Ovary (tissue), 9 donors: ENCODE measurements around the gene GPD2. TPM values are rescaled to one million over a fixed set of nuclear protein-coding genes. Genes with fewer than 3 reads are reported as not detected.
A peak's percentile ranks its signal among the peaks of the same experiment; 100 is the strongest.

Experiments used
- DNase-seq, 5 donors: peaks; one replicate each; pipeline ENCODE4 v3.0.0-alpha.2; 2019 to 2020
- H3K27ac ChIP-seq, 2 donors: fragments of 200-600 bp; one replicate each; pipeline versions ENCODE4 v1.5.1 to v1.8.0; 2019 to 2022
- H3K27me3 ChIP-seq: fragments of 200-600 bp; one replicate; pipeline ENCODE4 v1.8.0; 2022
- H3K36me3 ChIP-seq: fragments of 200-600 bp; sonication (generic); one replicate; pipeline ENCODE4 v1.5.1; 2019
- H3K4me1 ChIP-seq: one replicate; pipeline ENCODE4 v1.8.1; 2013; ENCODE audit warnings: mild to moderate bottlenecking, moderate library complexity; ENCODE audit not compliant: insufficient read depth
- H3K4me3 ChIP-seq: fragments of 200-600 bp; sonication (generic); one replicate; pipeline ENCODE4 v1.5.1; 2017
- H3K9me3 ChIP-seq, 2 donors: fragments of 200-600 bp in 1 of 2; sonication (generic) in 1 of 2; one replicate each; pipeline versions ENCODE4 v1.5.1 to v1.8.1; 2013 to 2019; ENCODE audit warnings: mild to moderate bottlenecking in 1 of 2, moderate library complexity in 1 of 2
- CTCF ChIP-seq, 3 donors: fragments of 450-650 bp in 2 of 3; fragments of 200-600 bp in 1 of 3; IDR thresholded peaks; one replicate each; pipeline versions ENCODE4 v1.5.1 to v1.8.0; 2016 to 2022; ENCODE audit warnings: antibody characterized with exemption in 3 of 3, mild to moderate bottlenecking in 1 of 3
- EP300 ChIP-seq: sonication (generic); formaldehyde crosslinking; IDR thresholded peaks from one replicate; pipeline ENCODE4 v1.6.1; 2017; ENCODE audit warnings: antibody characterized with exemption
- POLR2A ChIP-seq: fragments of 450-650 bp; IDR thresholded peaks from one replicate; pipeline ENCODE4 v1.6.1; 2017; ENCODE audit warnings: antibody characterized with exemption, mild to moderate bottlenecking, moderate library complexity
- WGBS, 3 donors: extraction: QIAGEN DNeasy Blood & Tissue Kit in 1 of 3; methylation state at CpG; one replicate each; pipeline versions ENCODE4 v1.1.5 to v1.1.7; 2013 to 2017; 5-methylcytosine and 5-hydroxymethylcytosine counted together
- intact Hi-C, 4 donors: fragments of 100-400 bp; cut with DNase I; formaldehyde crosslinking; loops; one replicate each; pipeline versions ENCODE4 v1.11.0 to v1.15.1; 2022 to 2023
- polyA plus RNA-seq, 2 donors: library from polyadenylated mRNA; stranded (reverse); fragments of 200-250 nt in 1 of 2; fragments of 350-450 nt in 1 of 2; fragmentation: Illumina TruSeq in 1 of 2; extraction: RNeasy Lipid Tissue Mini Kit (QIAGEN cat#74804) in 1 of 2; gene quantifications; one replicate each; pipeline ENCODE4 v1.2.3, GENCODE V29; 2013 to 2014
- total RNA-seq, 7 donors: library from RNA; depleted of rRNA in 2 of 7; stranded (reverse); fragments of >200 nt in 2 of 7; fragmentation: NEBNext Ultra II Directional in 3 of 7; extraction: Animal tissue kit (Norgen Biotek cat#: 25700) in 3 of 7; gene quantifications; one replicate each; pipeline versions ENCODE4 v1.1.0 to v1.2.4, GENCODE V29; 2016 to 2023
- donor health status: DM: no; HTN: no; CAD: no; lungs with moderate emphysema.
- donor health status: DM: no; HTN: no; CAD: no.
- donor health status: Bipolar disorder and iron deficiency.
- donor health status: DM: yes; HTN: yes; CAD: no.
- donor health status: DM: no; HTN: no; CAD: no.
- donor health status: DM: yes; HTN: yes; CAD: no.

GPD2 gene
- total and polyA plus RNA-seq, 9 donors, result 6.7 to 61.7 (median 24.5) TPM

GRCh38 chr2:156472686-156473085, 36.5 kb downstream of the GPD2 start:
- Histone ChIP-seq H3K4me1 (peaks cover 9% of the 10 kb centered on the region), H3K4me3 (no peak overlapping the region)

GRCh38 chr2:156473445-156473844, 37.3 kb downstream of the GPD2 start:
- Histone ChIP-seq H3K4me3 (no peak overlapping the region), H3K36me3 (no peaks in the 10 kb centered on the region), H3K9me3 (no peaks in the 10 kb centered on the region), H3K4me1 (peaks cover 2% of the 10 kb centered on the region), H3K27ac (no peak overlapping the region), H3K27me3 (no peaks in the 10 kb centered on the region)
- WGBS, 3 donors, result 81 to 98% (median 96%) methylated on average over 1 of the region's 1 CpG
- intact Hi-C loops, result no loop called here
- no peak for TF ChIP-seq CTCF (IDR thresholded peaks at IDR 0.05)
- no peak for TF ChIP-seq EP300
- TF ChIP-seq POLR2A, result no peak
- DNase-seq, result no peak

More at GRCh38 chr2:156472686-156473085, 36.5 kb downstream of the GPD2 start:
- intact Hi-C loops, result no loop called here
- no peaks in the 10 kb centered on the region for H3K36me3 ChIP-seq
- TF ChIP-seq POLR2A, result no peak
- no peak for TF ChIP-seq CTCF (IDR thresholded peaks at IDR 0.05)
- no peak for TF ChIP-seq EP300
- DNase-seq, result no peak
- H3K27me3 ChIP-seq, result no peaks in the 10 kb centered on the region
- H3K27ac ChIP-seq, result no peak overlapping the region
- H3K9me3 ChIP-seq, result no peaks in the 10 kb centered on the region

GRCh38 chr2:156474401-156474800, 38.2 kb downstream of the GPD2 start:
- DNase-seq, result no peak
- WGBS, 3 donors, result 92 to 96% (median 93%) methylated on average over 3 of the region's 3 CpGs
- intact Hi-C loops, result no loop called here
- Histone ChIP-seq H3K27me3 (no peaks in the 10 kb centered on the region), H3K4me1 (peaks cover 2% of the 10 kb centered on the region), H3K9me3 (no peaks in the 10 kb centered on the region), H3K36me3 (no peaks in the 10 kb centered on the region), H3K27ac (no peak overlapping the region), H3K4me3 (no peak overlapping the region)
- TF ChIP-seq CTCF (IDR thresholded peaks at IDR 0.05) (no peak), EP300 (no peak), POLR2A (no peak)

- Histone ChIP-seq H3K27me3 (no peaks in the 10 kb centered on the region), H3K4me3 (no peak overlapping the region), H3K9me3 (no peaks in the 10 kb centered on the region), H3K4me1 (no peaks in the 10 kb centered on the region), H3K36me3 (no peaks in the 10 kb centered on the region), H3K27ac (peak overlapping the region in 1 of 2 donors; percentile 34)
- DNase-seq, result no peak
- 38 to 51% (median 46%) methylated on average over 5 of the region's 5 CpGs for WGBS, 3 donors
- TF ChIP-seq CTCF (IDR thresholded peaks at IDR 0.05) (no peak), POLR2A (no peak), EP300 (no peak)
- intact Hi-C loops, result no loop called here
Measured at GRCh38 chr2:156476021-156476849, 40.1 kb downstream of the GPD2 start.
